ENCODE data around the gene SRD5A1.

DNA sequence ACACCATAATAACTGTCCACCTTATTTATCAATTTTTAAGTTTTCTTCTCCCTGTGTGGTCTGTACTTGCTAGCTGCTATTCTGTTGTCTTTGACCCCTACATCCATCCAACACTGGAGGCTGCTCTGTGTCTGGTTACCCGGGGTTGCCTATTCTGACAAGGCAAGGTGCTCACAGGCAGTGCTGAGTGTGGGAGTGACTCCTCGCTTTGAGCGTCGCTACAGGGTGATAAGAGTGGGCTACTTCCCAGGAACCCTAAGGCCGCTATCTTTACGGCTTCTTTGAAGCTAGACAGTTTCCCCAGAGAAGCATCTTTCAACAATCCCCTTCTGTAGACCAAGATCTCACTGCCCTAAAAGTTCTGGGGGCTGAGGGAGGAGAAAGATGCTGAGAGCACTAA is 35.7 kb upstream of the SRD5A1 start:
- TF ChIP-seq SNAI2 (CRISPR knock-in tag; IDR thresholded peaks at IDR 0.05) (no peak), ESRRG (CRISPR knock-in tag; IDR thresholded peaks at IDR 0.05) (no peak), OSR1 (CRISPR knock-in tag; IDR thresholded peaks at IDR 0.05) (no peak), TOX (CRISPR knock-in tag; IDR thresholded peaks at IDR 0.05; ENCODE audit: borderline replicate concordance) (no peak), ZC3H10 (CRISPR knock-in tag; IDR thresholded peaks at IDR 0.05) (no peak), ZNF8 (CRISPR knock-in tag; IDR thresholded peaks at IDR 0.05) (no peak), ZFP3 (CRISPR knock-in tag; IDR thresholded peaks at IDR 0.05) (no peak), BACH2 (CRISPR knock-in tag; IDR thresholded peaks at IDR 0.05; ENCODE audit: borderline replicate concordance) (no peak), CREB5 (CRISPR knock-in tag; IDR thresholded peaks at IDR 0.05; ENCODE audit: low read depth) (no peak)
- TF ChIP-seq, protein P1, sequence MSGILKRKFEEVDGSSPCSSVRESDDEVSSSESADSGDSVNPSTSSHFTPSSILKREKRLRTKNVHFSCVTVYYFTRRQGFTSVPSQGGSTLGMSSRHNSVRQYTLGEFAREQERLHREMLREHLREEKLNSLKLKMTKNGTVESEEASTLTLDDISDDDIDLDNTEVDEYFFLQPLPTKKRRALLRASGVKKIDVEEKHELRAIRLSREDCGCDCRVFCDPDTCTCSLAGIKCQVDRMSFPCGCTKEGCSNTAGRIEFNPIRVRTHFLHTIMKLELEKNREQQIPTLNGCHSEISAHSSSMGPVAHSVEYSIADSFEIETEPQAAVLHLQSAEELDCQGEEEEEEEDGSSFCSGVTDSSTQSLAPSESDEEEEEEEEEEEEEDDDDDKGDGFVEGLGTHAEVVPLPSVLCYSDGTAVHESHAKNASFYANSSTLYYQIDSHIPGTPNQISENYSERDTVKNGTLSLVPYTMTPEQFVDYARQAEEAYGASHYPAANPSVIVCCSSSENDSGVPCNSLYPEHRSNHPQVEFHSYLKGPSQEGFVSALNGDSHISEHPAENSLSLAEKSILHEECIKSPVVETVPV (CRISPR knock-in tag; IDR thresholded peaks at IDR 0.05), result no peak
- TF ChIP-seq, protein P2, sequence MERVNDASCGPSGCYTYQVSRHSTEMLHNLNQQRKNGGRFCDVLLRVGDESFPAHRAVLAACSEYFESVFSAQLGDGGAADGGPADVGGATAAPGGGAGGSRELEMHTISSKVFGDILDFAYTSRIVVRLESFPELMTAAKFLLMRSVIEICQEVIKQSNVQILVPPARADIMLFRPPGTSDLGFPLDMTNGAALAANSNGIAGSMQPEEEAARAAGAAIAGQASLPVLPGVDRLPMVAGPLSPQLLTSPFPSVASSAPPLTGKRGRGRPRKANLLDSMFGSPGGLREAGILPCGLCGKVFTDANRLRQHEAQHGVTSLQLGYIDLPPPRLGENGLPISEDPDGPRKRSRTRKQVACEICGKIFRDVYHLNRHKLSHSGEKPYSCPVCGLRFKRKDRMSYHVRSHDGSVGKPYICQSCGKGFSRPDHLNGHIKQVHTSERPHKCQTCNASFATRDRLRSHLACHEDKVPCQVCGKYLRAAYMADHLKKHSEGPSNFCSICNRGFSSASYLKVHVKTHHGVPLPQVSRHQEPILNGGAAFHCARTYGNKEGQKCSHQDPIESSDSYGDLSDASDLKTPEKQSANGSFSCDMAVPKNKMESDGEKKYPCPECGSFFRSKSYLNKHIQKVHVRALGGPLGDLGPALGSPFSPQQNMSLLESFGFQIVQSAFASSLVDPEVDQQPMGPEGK (CRISPR knock-in tag; IDR thresholded peaks at IDR 0.05; ENCODE audit: borderline replicate concordance), result no peak

All from SK-N-SH treated with all-trans-retinoic acid at 6 μM for 48 hours (cell line).